ENCODE data around the gene B3GAT1. TPM values are rescaled to one million over a fixed set of nuclear protein-coding genes. Genes with fewer than 3 reads are reported as not detected.

Gene B3GAT1
- total RNA-seq, 1 experiment from 2014 or later = not detected

DNA sequence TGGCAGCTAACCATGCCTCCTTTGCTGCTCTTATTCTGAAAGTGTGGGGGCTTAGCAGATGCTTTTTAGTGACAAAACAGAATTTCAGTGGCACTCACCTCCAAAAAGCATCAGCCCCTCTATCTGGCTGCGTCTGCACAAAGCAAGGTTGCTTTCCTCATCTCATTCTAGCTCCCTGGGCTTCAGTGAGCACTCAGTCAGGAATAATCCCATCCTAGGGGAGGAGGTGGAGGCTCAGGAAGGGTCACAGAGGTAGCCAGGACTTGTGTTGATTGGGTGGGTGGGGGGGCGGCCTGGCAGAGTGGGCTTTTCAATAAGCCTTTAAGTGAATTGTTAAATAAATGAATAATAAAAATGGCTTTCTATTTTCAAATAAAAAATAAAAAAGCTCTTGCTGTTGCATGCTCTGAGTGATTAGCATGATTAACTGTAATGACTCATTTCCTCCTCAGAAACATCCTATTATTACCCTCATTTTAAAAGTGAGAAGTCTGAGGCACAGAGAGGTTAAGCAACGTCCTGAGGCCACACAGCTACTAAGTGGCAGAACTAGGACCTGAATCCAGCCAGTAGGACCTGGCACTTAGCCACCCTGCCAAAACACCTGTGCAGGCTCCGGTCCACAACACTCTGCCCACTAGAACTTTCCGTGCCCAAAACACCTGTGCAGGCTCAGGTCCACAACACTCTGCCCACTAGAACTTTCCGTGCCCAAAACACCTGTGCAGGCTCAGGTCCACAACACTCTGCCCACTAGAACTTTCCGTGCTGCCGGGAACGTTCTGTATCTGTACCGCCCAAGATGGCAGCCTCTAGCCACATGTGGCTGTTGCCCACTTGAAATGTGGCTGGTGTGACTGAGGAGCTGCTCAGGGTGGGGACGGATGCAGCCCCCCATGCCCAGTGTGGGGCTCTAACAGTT, 5.5 kb downstream of the B3GAT1 start:
- DNase-seq (ENCODE audit: low read depth, low spot score) (no peak), ATAC-seq (no peak)
- Histone ChIP-seq H3K9me3 (ENCODE audit: control insufficient read depth in 1 of 2, insufficient read depth in 1 of 2, low read depth in 1 of 2, low read length in 2 of 2) (no peaks in the 10 kb centered on the region), H4K20me1 (ENCODE audit: insufficient read depth) (no peaks in the 10 kb centered on the region), H3K9me2 (ENCODE audit: insufficient read depth) (no peaks in the 10 kb centered on the region), H3K4me2 (ENCODE audit: low read length) (no peak overlapping the region), H3K36me3 (ENCODE audit: control insufficient read depth in 1 of 2, insufficient read depth in 2 of 2, low read length in 2 of 2) (no peaks in the 10 kb centered on the region), H2AFZ (ENCODE audit: low read depth, low read length, poor library complexity, severe bottlenecking) (no peak overlapping the region), H3K9ac (ENCODE audit: low read length) (no peak overlapping the region), H3K27me3 (ENCODE audit: insufficient read depth, low read length) (peaks cover 10% of the 10 kb centered on the region; the same call in 1 of the 2 replicates), H3K4me3 (replicated peaks in 1 of 2; ENCODE audit: low read depth in 1 of 2, low read length in 2 of 2) (no peak overlapping the region), H3K4me1 (ENCODE audit: control insufficient read depth in 1 of 2, insufficient read depth in 2 of 2, low read length in 2 of 2) (peaks cover 0 to 7% of the 10 kb centered on the region in 2 experiments; a peak in 2 of 4 replicates), H3K27ac (ENCODE audit: low read depth, low read length) (no peak overlapping the region), H3K79me2 (ENCODE audit: insufficient read depth, low read length) (no peaks in the 10 kb centered on the region)
- CTCF ChIA-PET = no interaction called here
- RAD21 ChIA-PET (ENCODE audit: low non-redundant PET in 1 of 2, low total read pairs in 2 of 2, uncharacterized antibody in 2 of 2, unreplicated experiment in 2 of 2) = no interaction called here
- no TSS peak for BruUV-seq (replicated peaks)
- intact Hi-C loops (cut with micrococcal nuclease) = no loop called here
- TF ChIP-seq POLR2A (IDR thresholded peaks at IDR 0.05; ENCODE audit: borderline replicate concordance, extremely low read depth, insufficient read depth, insufficient read length) (no peak), ZNF274 (IDR thresholded peaks at IDR 0.05; ENCODE audit: low read depth, low read length) (no peak), CBX3 (IDR thresholded peaks at IDR 0.05; ENCODE audit: low read depth) (no peak), ELF1 (IDR thresholded peaks at IDR 0.05; ENCODE audit: borderline replicate concordance, low read depth) (no peak), YY1 (IDR thresholded peaks at IDR 0.05; ENCODE audit: extremely low read depth, insufficient replicate concordance, low read depth, low read length) (no peak), ZFX (IDR thresholded peaks at IDR 0.05) (no peak), JUND (IDR thresholded peaks at IDR 0.05) (no peak), EZH2phosphoT487 (IDR thresholded peaks at IDR 0.05; ENCODE audit: borderline replicate concordance) (no peak), SIN3A (IDR thresholded peaks at IDR 0.05; ENCODE audit: low read depth) (no peak), SP1 (IDR thresholded peaks at IDR 0.05; ENCODE audit: low read depth) (no peak), SRF (IDR thresholded peaks at IDR 0.05; ENCODE audit: low read depth) (no peak), RAD21 (IDR thresholded peaks at IDR 0.05; ENCODE audit: low read depth) (no peak), CEBPB (IDR thresholded peaks at IDR 0.05; ENCODE audit: low read depth) (no peak), TCF7L2 (IDR thresholded peaks at IDR 0.05; ENCODE audit: borderline replicate concordance, extremely low read depth, insufficient read depth, insufficient read length) (no peak)
- TF ChIP-seq, protein P1, sequence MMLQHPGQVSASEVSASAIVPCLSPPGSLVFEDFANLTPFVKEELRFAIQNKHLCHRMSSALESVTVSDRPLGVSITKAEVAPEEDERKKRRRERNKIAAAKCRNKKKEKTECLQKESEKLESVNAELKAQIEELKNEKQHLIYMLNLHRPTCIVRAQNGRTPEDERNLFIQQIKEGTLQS (IDR thresholded peaks at IDR 0.05) = no peak
- TF ChIP-seq, protein P2, sequence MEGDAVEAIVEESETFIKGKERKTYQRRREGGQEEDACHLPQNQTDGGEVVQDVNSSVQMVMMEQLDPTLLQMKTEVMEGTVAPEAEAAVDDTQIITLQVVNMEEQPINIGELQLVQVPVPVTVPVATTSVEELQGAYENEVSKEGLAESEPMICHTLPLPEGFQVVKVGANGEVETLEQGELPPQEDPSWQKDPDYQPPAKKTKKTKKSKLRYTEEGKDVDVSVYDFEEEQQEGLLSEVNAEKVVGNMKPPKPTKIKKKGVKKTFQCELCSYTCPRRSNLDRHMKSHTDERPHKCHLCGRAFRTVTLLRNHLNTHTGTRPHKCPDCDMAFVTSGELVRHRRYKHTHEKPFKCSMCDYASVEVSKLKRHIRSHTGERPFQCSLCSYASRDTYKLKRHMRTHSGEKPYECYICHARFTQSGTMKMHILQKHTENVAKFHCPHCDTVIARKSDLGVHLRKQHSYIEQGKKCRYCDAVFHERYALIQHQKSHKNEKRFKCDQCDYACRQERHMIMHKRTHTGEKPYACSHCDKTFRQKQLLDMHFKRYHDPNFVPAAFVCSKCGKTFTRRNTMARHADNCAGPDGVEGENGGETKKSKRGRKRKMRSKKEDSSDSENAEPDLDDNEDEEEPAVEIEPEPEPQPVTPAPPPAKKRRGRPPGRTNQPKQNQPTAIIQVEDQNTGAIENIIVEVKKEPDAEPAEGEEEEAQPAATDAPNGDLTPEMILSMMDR (IDR thresholded peaks at IDR 0.05 in 2 of 3, conservative IDR thresholded peaks at IDR 0.05 in 1 of 3; ENCODE audit: borderline replicate concordance in 1 of 3, insufficient read depth in 1 of 3, low read depth in 2 of 3, low read length in 2 of 3) = no peak
- POLR2A ChIA-PET = no interaction called here

Data from HCT116 (cell line).